IPS-15b (cell line): Measurements from ENCODE around the gene CGB8.

Experiments used
- H3K27me3 ChIP-seq: one replicate; pipeline ENCODE4 v1.6.1; 2013; ENCODE audit warnings: low read length; ENCODE audit not compliant: control insufficient read depth, insufficient read depth
- H3K36me3 ChIP-seq: one replicate; pipeline ENCODE4 v1.6.1; 2013; ENCODE audit warnings: low read length; ENCODE audit not compliant: control insufficient read depth, insufficient read depth
- H3K4me1 ChIP-seq: one replicate; pipeline ENCODE4 v1.6.1; 2013; ENCODE audit warnings: mild to moderate bottlenecking, low read length; ENCODE audit not compliant: control insufficient read depth, insufficient read depth
- H3K4me3 ChIP-seq: one replicate; pipeline ENCODE4 v1.5.1; 2013; ENCODE audit warnings: low read depth, low read length
- H3K9ac ChIP-seq: one replicate; pipeline ENCODE4 v1.6.1; 2013; ENCODE audit warnings: low read depth, mild to moderate bottlenecking, low read length
- H3K9me3 ChIP-seq: one replicate; pipeline ENCODE4 v1.6.1; 2013; ENCODE audit warnings: mild to moderate bottlenecking, low read length; ENCODE audit not compliant: control insufficient read depth, insufficient read depth

The CGB8 gene

DNA sequence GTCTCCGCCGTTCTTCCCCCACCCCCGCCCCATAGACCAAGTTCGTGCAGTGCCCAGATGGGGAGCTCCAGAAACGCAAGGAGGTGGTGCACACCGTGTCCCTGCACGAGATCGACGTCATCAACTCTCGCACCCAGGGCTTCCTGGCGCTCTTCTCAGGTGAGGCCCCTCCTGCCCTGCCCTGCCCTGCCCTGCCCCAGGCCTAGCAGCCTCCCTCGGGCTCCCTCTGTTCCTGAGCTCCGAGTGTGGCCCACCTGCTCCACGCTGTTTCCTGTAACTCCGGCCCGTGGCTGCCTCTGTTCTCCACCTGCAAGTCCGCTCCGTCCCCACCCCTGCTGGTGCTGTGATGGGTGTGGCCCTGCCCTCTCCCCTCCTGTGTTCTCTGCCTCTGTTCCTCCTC, 38.5 kb downstream of the CGB8 start:
- Histone ChIP-seq H3K36me3 (peaks cover 66% of the 10 kb centered on the region), H3K27me3 (no peaks in the 10 kb centered on the region), H3K4me3 (no peak overlapping the region), H3K9me3 (no peaks in the 10 kb centered on the region), H3K9ac (no peak overlapping the region), H3K4me1 (no peaks in the 10 kb centered on the region)

DNA sequence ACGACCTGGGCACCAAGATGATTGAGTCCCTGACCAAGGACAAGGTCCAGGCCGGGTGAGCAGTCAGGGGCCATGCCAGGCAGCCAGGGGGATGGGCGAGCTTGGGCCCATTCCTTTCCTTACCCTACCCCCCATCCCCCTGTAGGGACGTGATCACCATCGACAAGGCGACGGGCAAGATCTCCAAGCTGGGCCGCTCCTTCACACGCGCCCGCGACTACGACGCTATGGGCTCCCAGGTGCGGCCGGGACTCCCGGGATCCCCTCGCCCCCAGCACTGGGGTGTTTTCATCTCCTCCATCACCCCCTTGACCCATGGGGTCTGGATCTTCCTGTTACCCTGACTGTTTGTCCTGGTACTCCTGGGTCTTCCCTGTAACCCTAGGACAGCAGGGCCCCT, 39.1 kb downstream of the CGB8 start:
- Histone ChIP-seq H3K9ac (no peak overlapping the region), H3K27me3 (no peaks in the 10 kb centered on the region), H3K4me1 (no peaks in the 10 kb centered on the region), H3K4me3 (no peak overlapping the region), H3K36me3 (peaks cover 66% of the 10 kb centered on the region), H3K9me3 (no peaks in the 10 kb centered on the region)

DNA sequence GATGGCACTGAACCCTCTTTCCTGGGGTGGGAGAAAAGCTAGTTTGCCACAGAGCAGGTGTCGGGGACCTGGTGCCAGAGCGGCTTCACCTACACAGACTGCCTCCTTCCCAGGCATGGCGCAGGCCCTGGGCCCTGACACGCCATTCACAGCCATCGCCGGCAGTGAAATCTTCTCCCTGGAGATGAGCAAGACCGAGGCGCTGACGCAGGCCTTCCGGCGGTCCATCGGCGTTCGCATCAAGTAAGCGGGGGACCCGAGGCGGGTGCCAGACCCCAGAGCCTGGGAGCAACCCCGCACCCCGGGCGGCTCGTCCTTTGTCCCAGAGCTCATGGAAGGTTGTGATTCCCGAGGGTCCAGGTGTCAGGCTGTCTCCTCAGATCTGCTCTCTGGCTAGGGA, 42.0 kb downstream of the CGB8 start:
- Histone ChIP-seq H3K36me3 (peaks cover 55% of the 10 kb centered on the region), H3K27me3 (no peaks in the 10 kb centered on the region)

DNA sequence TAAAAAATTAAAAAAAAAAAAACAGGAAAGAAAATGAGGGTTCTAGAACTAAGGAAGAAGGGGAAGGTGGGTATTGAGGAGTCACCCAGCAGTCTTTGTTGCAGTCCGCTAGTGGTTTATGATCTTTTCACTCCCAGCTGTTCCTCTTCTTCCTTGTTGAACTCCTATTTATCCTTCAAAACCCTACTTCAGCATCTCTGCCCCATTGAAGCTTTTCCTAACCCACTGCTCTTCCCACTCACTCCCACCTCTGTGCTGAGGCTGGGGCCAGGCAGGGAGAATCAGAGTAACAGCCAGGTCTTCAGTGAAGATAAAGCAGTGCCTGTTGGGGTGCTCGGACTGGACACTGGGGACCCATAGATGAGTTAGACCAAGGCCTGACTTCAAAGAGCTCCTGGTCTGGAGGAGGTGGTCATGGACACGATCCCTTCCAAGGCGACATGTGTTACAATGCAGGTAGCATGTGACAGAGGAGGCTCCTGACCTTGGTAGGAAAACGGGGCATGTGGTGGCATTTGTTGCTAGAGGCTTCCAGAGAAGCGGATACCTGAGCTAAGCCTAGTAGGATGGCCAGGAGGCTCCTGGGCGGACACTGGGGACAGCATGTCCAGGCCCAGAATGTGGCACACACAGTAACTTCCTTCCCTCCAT, 43.8 kb downstream of the CGB8 start:
- no peak overlapping the region for H3K4me3 ChIP-seq
- H3K9me3 ChIP-seq = no peaks in the 10 kb centered on the region
- no peaks in the 10 kb centered on the region for H3K4me1 ChIP-seq
- no peaks in the 10 kb centered on the region for H3K27me3 ChIP-seq
- H3K9ac ChIP-seq = no peak overlapping the region
- peaks cover 38% of the 10 kb centered on the region for H3K36me3 ChIP-seq

More for the DNA sequence above, 42.0 kb downstream of the CGB8 start:
- Histone ChIP-seq H3K4me1 (no peaks in the 10 kb centered on the region), H3K9ac (no peak overlapping the region), H3K4me3 (no peak overlapping the region), H3K9me3 (no peaks in the 10 kb centered on the region)

DNA sequence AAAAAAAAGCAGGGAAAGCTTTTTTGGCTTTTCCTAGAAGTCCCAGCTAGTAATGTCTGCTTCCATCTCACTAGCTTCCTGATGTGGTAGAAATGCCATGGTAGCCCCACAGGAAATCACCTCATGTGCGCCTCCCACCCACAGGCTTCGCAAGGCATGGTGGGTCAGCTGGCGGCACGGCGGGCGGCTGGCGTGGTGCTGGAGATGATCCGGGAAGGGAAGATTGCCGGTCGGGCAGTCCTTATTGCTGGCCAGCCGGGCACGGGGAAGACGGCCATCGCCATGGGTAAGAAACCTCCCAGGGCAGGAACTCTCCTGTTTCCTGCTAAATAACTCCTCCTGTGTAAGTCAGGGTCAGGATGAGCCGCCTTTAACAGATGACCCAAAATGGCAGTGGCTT, 44.8 kb downstream of the CGB8 start:
- Histone ChIP-seq H3K9me3 (no peaks in the 10 kb centered on the region), H3K4me3 (no peak overlapping the region), H3K36me3 (peaks cover 29% of the 10 kb centered on the region), H3K4me1 (peaks cover 2% of the 10 kb centered on the region), H3K9ac (no peak overlapping the region), H3K27me3 (no peaks in the 10 kb centered on the region)

DNA sequence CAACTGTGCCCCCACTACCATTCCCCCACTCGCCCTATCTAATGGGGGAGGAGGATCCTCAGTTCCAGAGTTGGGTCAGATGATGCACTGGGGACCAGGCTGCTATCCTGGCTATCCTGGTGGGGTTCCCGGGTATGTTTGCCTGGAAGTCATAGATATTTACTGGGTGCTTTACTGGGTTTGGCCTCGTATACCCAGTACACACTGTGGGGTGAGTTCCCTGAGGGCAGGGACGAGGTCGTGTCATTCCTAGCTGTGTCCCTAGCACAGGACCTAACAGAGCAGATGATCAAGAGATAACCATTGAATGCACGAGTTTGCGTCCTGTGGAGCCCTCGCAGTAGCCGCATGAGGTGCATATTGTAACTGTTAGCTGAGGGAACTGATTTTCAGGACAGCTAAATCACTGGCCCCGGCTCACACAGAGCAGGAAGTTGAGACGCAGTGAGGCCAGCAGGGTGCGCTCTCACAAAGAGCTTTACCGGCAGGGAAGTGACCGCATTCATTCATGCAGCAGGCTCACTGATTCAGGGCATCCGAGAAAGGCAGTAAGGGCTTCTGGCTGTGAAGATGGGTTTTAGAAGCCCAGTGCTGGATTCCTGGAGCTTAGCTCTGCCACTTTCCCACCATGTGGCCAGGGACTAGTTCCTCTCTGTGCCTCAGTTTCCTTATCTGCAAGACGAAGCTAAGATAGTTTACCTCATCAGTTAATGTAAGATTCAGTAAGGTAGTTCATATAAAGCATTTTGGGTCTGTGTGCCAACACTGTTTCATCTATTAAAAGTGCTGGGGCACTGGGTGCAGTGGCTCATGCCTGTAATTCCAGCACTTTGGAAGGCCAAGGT, 49.2 kb downstream of the CGB8 start:
- Histone ChIP-seq H3K9me3 (no peaks in the 10 kb centered on the region), H3K4me3 (no peak overlapping the region), H3K36me3 (peaks cover 6% of the 10 kb centered on the region), H3K4me1 (peaks cover 7% of the 10 kb centered on the region), H3K9ac (no peak overlapping the region), H3K27me3 (no peaks in the 10 kb centered on the region)

DNA sequence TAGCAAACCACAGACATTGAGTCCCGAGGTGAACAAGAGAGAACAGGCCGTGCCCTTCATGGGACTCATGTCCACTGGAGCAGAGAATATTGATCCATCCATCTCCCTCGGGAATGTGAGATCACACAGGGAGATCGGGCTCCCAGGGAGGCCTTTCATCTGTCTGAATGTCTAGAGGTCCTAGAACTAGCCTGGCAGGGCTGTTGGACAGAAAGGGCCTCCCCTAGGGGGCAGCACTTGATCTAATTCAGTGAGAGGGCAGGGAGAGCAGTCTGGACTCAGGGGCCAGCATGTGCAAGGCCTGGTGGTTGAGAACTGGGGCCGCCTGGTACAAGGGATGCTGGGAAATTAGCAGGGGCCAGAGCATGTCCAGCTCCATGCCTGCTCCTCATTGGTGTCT, 50.9 kb downstream of the CGB8 start:
- Histone ChIP-seq H3K4me1 (peaks cover 7% of the 10 kb centered on the region), H3K27me3 (no peaks in the 10 kb centered on the region), H3K9ac (no peak overlapping the region), H3K36me3 (no peaks in the 10 kb centered on the region), H3K9me3 (no peaks in the 10 kb centered on the region), H3K4me3 (no peak overlapping the region)
